Inflammatory macrophage treated with lipopolysaccharide for 1 hour (primary cell): ENCODE data around the gene ALDH9A1.
"Not testable (repeated sequence)": the region's sequence is repeated elsewhere in the genome, so short reads cannot be mapped to it uniquely, and the experiment has no call there.

Source experiments
- DNase-seq, 2 donors: peaks; one replicate each; pipeline ENCODE4 v3.0.0-alpha.2; 2020 to 2022

The ALDH9A1 gene

GRCh38 chr1:165686121-165686970 is 12.0 kb downstream of the ALDH9A1 start:
- DNase-seq = peak; percentile 24 to 44

- DNase-seq = no peak
These were observed 14.4 kb downstream of the ALDH9A1 start for GRCh38 chr1:165683848-165684485.

- DNase-seq = not testable (repeated sequence)
These were observed 17.6 kb downstream of the ALDH9A1 start for GRCh38 chr1:165680773-165681172.

GRCh38 chr1:165680303-165680702 is 18.1 kb downstream of the ALDH9A1 start:
- no peak for DNase-seq

DNA sequence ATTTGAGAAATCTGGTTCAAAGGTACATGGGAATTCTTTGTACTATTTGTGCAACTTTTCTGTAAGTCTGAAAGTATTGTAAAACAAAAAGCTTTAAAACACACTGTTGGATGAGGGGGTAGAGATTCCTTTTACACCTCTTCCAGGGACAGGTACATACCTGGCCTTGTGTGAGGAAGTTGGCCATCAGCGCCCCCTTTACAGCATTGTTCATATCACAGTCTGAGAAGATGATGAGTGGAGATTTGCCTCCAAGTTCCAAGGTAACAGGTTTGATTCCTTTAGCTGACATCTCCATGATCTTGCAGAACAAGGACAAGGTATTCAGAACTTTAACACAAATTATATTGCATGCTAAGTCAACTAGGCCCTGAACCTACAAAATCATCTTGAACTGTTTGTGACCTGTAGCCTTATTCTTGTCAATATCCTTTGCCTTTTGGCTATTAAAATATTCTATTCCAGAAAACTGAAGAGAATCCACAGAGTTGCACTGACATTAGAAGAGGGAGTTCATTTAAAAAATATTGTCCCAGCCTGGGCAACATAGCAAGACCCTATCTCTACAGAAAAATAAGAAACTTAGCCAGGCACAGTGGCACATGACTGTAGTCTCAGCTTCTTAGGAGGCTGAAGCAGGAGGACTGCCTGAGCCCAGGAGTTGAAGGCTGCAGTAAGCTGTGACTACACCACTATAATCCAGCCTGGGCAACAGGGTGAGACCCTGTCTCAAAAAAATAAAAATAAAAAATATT is 18.9 kb downstream of the ALDH9A1 start:
- DNase-seq = no peak

- no peak for DNase-seq
These were observed 19.9 kb downstream of the ALDH9A1 start for GRCh38 chr1:165678509-165678908.

DNA sequence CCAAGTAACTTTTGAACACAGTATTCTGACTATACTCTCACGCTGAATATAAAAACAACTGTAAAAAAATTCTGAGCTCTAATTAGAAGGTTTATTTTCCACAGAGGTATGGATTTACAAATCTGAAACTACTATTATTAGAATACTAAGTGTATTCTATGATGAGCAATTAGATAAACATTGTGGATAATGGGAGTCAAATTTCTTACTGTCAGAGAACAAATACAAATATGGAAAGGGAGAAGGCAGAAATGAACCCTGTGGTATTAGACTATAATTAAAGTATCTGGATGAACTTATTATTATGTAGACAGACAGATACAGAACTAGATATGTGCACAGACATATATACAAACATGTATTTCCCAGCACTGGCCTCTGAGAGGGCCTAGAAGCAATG is 22.6 kb downstream of the ALDH9A1 start:
- no peak for DNase-seq

GRCh38 chr1:165674599-165674998 is 23.8 kb downstream of the ALDH9A1 start:
- no peak for DNase-seq

- DNase-seq = peak; percentile 79 to 80
These were observed 26.8 kb downstream of the ALDH9A1 start for GRCh38 chr1:165671526-165671925.

DNA sequence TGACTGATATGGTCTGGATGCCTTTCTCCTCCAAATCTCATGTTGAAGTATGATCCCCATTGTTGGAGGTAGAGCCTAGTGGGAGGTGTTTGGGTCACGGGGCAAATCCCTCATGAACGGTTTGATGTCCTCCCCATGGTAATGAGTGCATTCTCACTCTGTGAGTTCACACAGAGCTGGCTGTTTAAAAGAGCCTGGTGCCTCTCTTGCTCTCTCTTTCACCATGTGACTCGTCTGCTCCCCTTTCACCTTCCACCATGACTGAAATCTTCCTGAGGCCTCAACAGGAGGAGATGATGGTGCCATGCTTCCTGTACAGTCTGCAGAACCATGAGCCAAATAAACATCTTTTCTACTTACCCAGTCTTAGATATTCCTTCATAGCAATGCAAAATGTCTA is 30.2 kb downstream of the ALDH9A1 start:
- DNase-seq = no peak

GRCh38 chr1:165666152-165666825 is 32.1 kb downstream of the ALDH9A1 start:
- peak in 1 of 2 donors; percentile 52 for DNase-seq

GRCh38 chr1:165662186-165662585 is 36.2 kb downstream of the ALDH9A1 start:
- DNase-seq = no peak

DNA sequence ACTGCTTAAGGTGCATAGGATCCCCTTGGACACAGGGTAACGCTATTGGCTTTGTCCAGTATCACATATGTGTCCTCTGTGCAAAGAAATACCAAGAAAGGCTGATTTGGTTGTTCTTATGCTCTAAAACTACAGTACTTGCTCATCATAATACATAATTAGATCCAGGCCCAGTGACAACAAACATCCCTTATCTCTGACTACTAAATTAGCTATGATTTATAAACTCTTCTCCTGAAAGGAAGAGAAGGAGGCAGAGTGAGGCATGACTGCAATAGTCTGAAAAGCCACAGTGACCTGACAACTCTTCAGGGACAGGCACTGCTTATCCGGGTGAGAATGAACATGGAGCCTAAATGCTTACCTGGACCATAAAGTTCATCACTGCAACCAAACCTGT is 36.7 kb downstream of the ALDH9A1 start:
- no peak for DNase-seq

DNA sequence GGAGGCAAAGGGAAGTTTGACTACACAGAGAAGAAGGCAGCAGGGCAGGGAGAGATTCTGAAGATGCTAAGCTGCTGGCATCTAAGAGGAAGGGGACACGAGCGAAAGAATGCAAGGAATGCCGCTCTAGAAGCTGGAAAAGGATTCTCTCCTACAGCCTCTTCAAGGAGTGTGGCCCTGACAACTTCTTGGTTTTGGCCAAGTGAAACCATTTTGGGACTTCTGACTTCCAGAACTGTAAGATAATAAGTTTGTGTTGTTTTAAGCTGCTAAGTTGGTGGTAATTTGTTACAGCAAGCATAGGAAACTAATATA is 38.8 kb downstream of the ALDH9A1 start:
- no peak for DNase-seq

DNA sequence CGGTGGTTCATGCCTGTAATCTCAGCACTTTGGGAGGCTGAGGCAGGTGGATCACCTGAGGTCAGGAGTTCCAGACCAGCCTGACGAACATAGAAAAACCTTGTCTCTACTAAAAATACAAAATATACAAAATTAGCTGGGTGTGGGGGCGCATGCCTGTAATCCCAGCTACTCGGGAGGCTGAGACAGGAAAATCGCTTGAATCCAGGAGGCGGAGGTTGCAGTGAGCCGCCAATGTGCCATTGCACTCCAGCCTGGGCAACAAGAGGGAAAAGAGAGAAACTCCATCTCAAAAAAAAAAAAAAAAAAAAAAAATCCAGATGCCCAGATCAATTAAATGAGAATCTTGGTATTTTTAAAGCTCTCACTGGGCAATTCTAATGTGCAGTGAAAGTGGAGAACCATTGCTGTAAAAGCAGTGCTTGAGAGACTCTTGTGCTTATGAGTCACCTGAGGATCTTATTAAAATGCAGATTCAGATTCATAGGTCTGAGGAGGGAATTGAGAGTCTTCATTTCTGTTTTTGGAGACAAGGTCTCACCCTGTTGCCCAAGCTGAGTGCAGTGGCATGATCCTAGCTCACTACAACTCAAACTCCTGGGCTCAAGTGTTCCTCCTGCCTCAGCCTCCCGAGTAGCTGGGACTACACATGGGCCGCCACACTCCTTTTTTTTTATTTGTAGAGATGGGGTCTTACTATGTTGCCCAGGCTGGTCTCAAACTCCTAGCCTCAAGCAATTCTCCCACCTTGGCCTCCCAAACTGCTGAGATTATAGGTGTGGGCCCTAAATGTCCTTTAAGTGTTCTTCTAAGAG is 39.4 kb downstream of the ALDH9A1 start:
- DNase-seq = not testable (repeated sequence)

GRCh38 chr1:165650981-165651625 is 47.3 kb downstream of the ALDH9A1 start:
- no peak for DNase-seq

DNA sequence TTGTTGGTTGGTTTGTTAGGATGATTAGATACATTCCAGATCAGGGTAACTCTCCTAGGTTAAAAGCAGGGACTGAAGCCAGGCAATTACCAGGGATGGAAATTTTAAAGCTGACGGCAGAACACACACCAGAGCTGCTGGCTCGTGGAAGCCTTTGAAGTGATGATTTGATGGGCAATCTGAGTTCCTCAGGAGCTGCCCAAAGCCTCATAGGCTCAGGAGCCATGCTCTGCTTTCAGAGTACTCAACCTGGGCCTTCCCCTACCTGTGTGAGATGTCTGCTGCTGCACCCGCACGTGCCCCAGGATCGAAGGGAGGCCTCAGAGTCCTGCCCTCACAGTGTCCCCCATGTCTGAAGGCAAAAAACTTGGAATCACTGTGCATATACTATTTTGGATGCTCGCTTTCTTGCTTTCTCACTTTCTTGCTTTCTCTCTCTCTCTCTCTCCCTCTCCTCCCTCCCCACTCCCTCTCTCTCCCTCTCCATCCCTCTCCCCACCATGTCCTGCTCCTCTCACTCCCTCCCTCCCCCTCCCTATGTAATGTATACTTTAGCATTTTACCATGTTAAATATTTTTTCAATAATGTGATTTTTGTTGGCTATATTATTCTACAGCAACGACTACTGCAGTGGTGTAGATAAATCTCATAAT is 49.3 kb downstream of the ALDH9A1 start:
- DNase-seq = no peak

GRCh38 chr1:165647970-165648369 is 50.4 kb downstream of the ALDH9A1 start:
- no peak for DNase-seq

DNA sequence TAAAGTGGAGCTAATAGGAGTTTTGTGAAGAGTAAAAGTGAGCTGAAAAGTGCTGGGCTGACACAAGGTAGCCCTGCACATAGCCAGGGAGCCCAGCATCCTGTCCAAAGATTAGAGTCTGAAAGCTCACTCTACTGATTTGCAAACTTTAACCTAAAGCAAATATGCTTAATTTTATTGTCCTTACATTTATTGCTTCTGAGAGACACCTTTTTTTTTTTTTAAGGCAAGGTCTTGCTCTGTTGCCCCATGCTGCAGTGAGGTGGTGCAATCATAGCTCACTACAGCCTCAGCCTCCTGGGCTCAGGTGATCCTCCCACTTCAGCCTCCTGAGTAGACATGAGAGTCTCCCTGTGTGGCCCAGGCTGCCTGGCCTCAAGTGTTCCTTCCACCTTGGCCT is 50.8 kb downstream of the ALDH9A1 start:
- DNase-seq = no peak

DNA sequence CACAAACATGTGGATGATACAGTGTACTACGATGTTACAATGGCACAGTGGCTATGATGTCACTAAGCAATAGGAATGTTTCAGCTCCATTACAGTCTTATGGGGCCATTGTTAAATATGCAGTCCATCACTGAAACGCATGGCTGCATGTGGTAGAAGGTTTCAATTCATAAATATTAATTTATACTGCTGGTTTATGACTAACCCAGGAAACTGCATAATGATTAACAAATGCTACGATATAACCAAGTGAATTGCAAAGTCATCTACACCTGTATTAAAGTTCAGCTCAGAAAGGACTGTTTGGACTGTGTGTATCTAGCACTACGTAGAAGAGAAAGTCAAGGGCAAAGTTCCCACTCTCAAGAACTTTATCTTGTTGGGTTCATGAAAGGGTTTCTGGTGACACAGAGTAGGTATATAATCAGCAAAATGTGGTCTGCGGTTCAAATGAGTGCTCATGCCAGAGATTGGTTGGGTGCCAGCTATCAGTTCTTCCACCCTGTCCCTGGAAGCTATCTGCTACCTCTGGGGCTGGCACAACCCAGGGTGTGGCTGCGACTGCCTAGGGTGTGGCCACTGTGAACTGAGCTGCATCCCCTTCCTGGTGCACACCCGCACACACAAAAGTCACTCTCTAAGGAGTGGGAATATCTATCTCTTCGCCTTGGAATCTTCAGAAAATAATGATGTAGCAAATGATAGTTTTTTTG is 52.6 kb downstream of the ALDH9A1 start:
- no peak for DNase-seq
